Activated B cell treated with CpG ODN at 0.5 μM for 24 hours (primary cell): Measurements from ENCODE around the gene TJP3. TPM values are rescaled to one million over a fixed set of nuclear protein-coding genes. Genes with fewer than 3 reads are reported as not detected.
"Not testable (repeated sequence)": the region's sequence is repeated elsewhere in the genome, so short reads cannot be mapped to it uniquely, and the experiment has no call there.

Experiments
- ATAC-seq: fragments of 200-7000 bp; cut with Tn5 transposase; one replicate; pipeline ENCODE4 v1.10.0; 2021; ENCODE audit warnings: low read depth, mild to moderate bottlenecking, moderate library complexity
- CTCF ChIA-PET: fragments of 350-600 bp; sonication (Branson Sonifier 250); formaldehyde crosslinking; loops from one replicate; lab custom pipeline; 2021; ENCODE audit warnings: antibody characterized with exemption; lab: Charles Lee
- POLR2A ChIA-PET: fragments of 350-600 bp; sonication (Branson Sonifier 250); formaldehyde crosslinking; loops from one replicate; lab custom pipeline; 2021; ENCODE audit warnings: antibody characterized with exemption; lab: Charles Lee
- DNase-seq: peaks from one replicate; pipeline ENCODE4 v3.0.0; 2022
- H3K27ac Mint-ChIP-seq: one replicate; pipeline ENCODE4 v1.8.0; 2020; ENCODE audit warnings: mixed read lengths
- H3K27me3 Mint-ChIP-seq: one replicate; pipeline ENCODE4 v1.8.0; 2021; ENCODE audit warnings: mixed read lengths
- H3K36me3 Mint-ChIP-seq: one replicate; pipeline ENCODE4 v1.8.0; 2021; ENCODE audit warnings: low read depth, mixed read lengths
- H3K4me1 Mint-ChIP-seq: one replicate; pipeline ENCODE4 v1.8.0; 2021; ENCODE audit warnings: mixed read lengths
- H3K4me3 Mint-ChIP-seq: one replicate; pipeline ENCODE4 v1.8.0; 2020; ENCODE audit warnings: mild to moderate bottlenecking, mixed read lengths
- H3K9me3 Mint-ChIP-seq: one replicate; pipeline ENCODE4 v1.8.0; 2020; ENCODE audit warnings: mixed read lengths
- CTCF ChIP-seq: fragments of 200-600 bp; IDR thresholded peaks from one replicate; pipeline ENCODE4 v1.8.0; 2022; ENCODE audit warnings: antibody characterized with exemption, mild to moderate bottlenecking
- intact Hi-C: fragments of 100-400 bp; cut with micrococcal nuclease; formaldehyde crosslinking; loops from one replicate; pipeline ENCODE4 v1.15.1; 2024
- total RNA-seq: library from RNA; stranded (reverse); gene quantifications from 2 replicates; pipeline ENCODE4 v1.2.3, GENCODE V29; 2022

The TJP3 gene
- total RNA-seq, 1 donor from 2014 or later, result 0.86 TPM

- ATAC-seq, result no peak
- Mint-ChIP-seq H3K9me3 (no peaks in the 10 kb centered on the region), H3K27me3 (no peaks in the 10 kb centered on the region), H3K4me1 (peaks cover 26% of the 10 kb centered on the region), H3K36me3 (peaks cover 50% of the 10 kb centered on the region), H3K27ac (no peak overlapping the region), H3K4me3 (no peak overlapping the region)
- POLR2A ChIA-PET, result interaction anchor here (0.8 kb wide), 1 partner anchor 324 kb away, joined by 3 read pairs; the partner anchor contains the start of gene EEF2
- no peak for DNase-seq
- no peak for TF ChIP-seq CTCF
- CTCF ChIA-PET, result interaction anchor here (1.2 kb wide), 1 partner anchor 41 kb away, joined by 4 read pairs; no protein-coding TSS in a partner anchor
- intact Hi-C loops, result no loop called here
These were observed 46.6 kb upstream of the TJP3 start for GRCh38 chr19:3661284-3662238.

- no peak for ATAC-seq
- POLR2A ChIA-PET, result no interaction called here
- no peak for DNase-seq
- H3K4me3 Mint-ChIP-seq, result no peak overlapping the region
- no peaks in the 10 kb centered on the region for H3K27me3 Mint-ChIP-seq
- H3K9me3 Mint-ChIP-seq, result no peaks in the 10 kb centered on the region
- CTCF ChIA-PET, result no interaction called here
- H3K4me1 Mint-ChIP-seq, result peaks cover 28% of the 10 kb centered on the region
- H3K27ac Mint-ChIP-seq, result no peak overlapping the region
- TF ChIP-seq CTCF, result no peak
- intact Hi-C loops, result no loop called here
- peaks cover 37% of the 10 kb centered on the region for H3K36me3 Mint-ChIP-seq
These were observed 44.3 kb upstream of the TJP3 start for GRCh38 chr19:3663838-3664237.

- Mint-ChIP-seq H3K4me1 (peaks cover 29% of the 10 kb centered on the region), H3K27me3 (no peaks in the 10 kb centered on the region), H3K27ac (peak overlapping the region; percentile 59), H3K9me3 (no peaks in the 10 kb centered on the region), H3K4me3 (peak overlapping the region; percentile 64), H3K36me3 (peaks cover 31% of the 10 kb centered on the region)
- ATAC-seq (peak; percentile 58), DNase-seq (no peak)
- ChIA-PET CTCF (interaction anchor here (0.8 to 2.5 kb wide), 7 partner anchors 28 to 187 kb away, joined by 3 to 15 read pairs (median 4); partner anchors contain the start of genes GIPC3, MFSD12 and PIP5K1C), POLR2A (interaction anchor here (0.5 to 1.8 kb wide), 3 partner anchors 9 to 38 kb away, joined by 3 to 7 read pairs (median 7); no protein-coding TSS in a partner anchor)
- TF ChIP-seq CTCF, result no peak
- intact Hi-C loops, result loop anchor here (1.0 to 5.0 kb wide), 3 partner anchors 35 to 537 kb away; partner anchors contain the start of gene PIP5K1C
These were observed 43.1 kb upstream of the TJP3 start for GRCh38 chr19:3664879-3665642.

- TF ChIP-seq CTCF, result peak; percentile 40
- CTCF ChIA-PET, result interaction anchor here (0.6 to 2.5 kb wide), 13 partner anchors 23 to 186 kb away, joined by 3 to 15 read pairs (median 4); partner anchors contain the start of genes GIPC3, MFSD12, PIP5K1C and TJP3
- Mint-ChIP-seq H3K9me3 (no peaks in the 10 kb centered on the region), H3K4me1 (peaks cover 34% of the 10 kb centered on the region), H3K36me3 (peaks cover 25% of the 10 kb centered on the region), H3K4me3 (peak overlapping the region; percentile 64), H3K27me3 (no peaks in the 10 kb centered on the region), H3K27ac (peak overlapping the region; percentile 59)
- DNase-seq (peak; percentile 83), ATAC-seq (peak; percentile 90)
- POLR2A ChIA-PET, result interaction anchor here (0.5 to 1.8 kb wide), 4 partner anchors 10 to 52 kb away, joined by 3 to 7 read pairs (median 6); no protein-coding TSS in a partner anchor
- intact Hi-C loops, result loop anchor here (1.0 to 5.0 kb wide), 4 partner anchors 34 to 536 kb away; partner anchors contain the start of gene PIP5K1C
These were observed 42.3 kb upstream of the TJP3 start for GRCh38 chr19:3665681-3666544.

- POLR2A ChIA-PET, result interaction anchor here (1.8 kb wide), 1 partner anchor 10 kb away, joined by 7 read pairs; no protein-coding TSS in a partner anchor
- peaks cover 40% of the 10 kb centered on the region for H3K4me1 Mint-ChIP-seq
- not testable (repeated sequence) for DNase-seq, H3K27ac Mint-ChIP-seq, H3K9me3 Mint-ChIP-seq, H3K27me3 Mint-ChIP-seq, ATAC-seq, H3K4me3 Mint-ChIP-seq
- intact Hi-C loops, result loop anchor here (1.0 to 5.0 kb wide), 2 partner anchors 156 to 536 kb away; no protein-coding TSS in a partner anchor
- CTCF ChIA-PET, result interaction anchor here (0.6 to 2.5 kb wide), 10 partner anchors 23 to 186 kb away, joined by 3 to 15 read pairs (median 4); partner anchors contain the start of genes MFSD12, PIP5K1C and TJP3
- peaks cover 19% of the 10 kb centered on the region for H3K36me3 Mint-ChIP-seq
These were observed 41.7 kb upstream of the TJP3 start for GRCh38 chr19:3666545-3666856.
